ENCODE results near the gene CPZ. TPM values are rescaled to one million over a fixed set of nuclear protein-coding genes. Genes with fewer than 3 reads are reported as not detected.

The CPZ gene
- total and polyA plus RNA-seq, 2 experiments from 2014 or later: 24.6 to 37.3 TPM

- Mint-ChIP-seq H3K36me3 (ENCODE audit: low read depth) (peaks cover 8% of the 10 kb centered on the region; the same call in 2 of the 3 replicates), H3K9me3 (no peaks in the 10 kb centered on the region), H3K4me1 (no peaks in the 10 kb centered on the region), H3K27me3 (ENCODE audit: insufficient read depth, low read depth, poor library complexity) (peaks cover 11% of the 10 kb centered on the region), H3K27ac (no peak overlapping the region), H3K4me3 (no peak overlapping the region)
- no peaks in the 10 kb centered on the region for H4K20me1 ChIP-seq (replicated peaks; ENCODE audit: insufficient read depth)
- H3K27me3 ChIP-seq (ENCODE audit: insufficient read depth): no peaks in the 10 kb centered on the region
- H3K36me3 ChIP-seq (ENCODE audit: insufficient read depth): no peaks in the 10 kb centered on the region
- TF ChIP-seq ETS1 (IDR thresholded peaks at IDR 0.05) (no peak), ZNF462 (CRISPR knock-in tag; IDR thresholded peaks at IDR 0.05) (no peak), CTCF (conservative IDR thresholded peaks at IDR 0.05; ENCODE audit: low read depth in 2 of 2) (no peak), POLR2AphosphoS5 (IDR thresholded peaks at IDR 0.05; ENCODE audit: low read depth) (no peak), ZNF331 (CRISPR knock-in tag; IDR thresholded peaks at IDR 0.05; ENCODE audit: low read depth) (no peak), CREB1 (CRISPR knock-in tag; IDR thresholded peaks at IDR 0.05; ENCODE audit: low read depth) (no peak), EZH2phosphoT487 (IDR thresholded peaks at IDR 0.05; ENCODE audit: unreplicated experiment) (no peak), ZNF114 (CRISPR knock-in tag; IDR thresholded peaks at IDR 0.05) (no peak), NANOG (IDR thresholded peaks at IDR 0.05; ENCODE audit: borderline replicate concordance) (no peak), REST (IDR thresholded peaks at IDR 0.05; ENCODE audit: unreplicated experiment) (no peak), JUNB (IDR thresholded peaks at IDR 0.05; ENCODE audit: unreplicated experiment) (no peak), STAT1 (IDR thresholded peaks at IDR 0.05; ENCODE audit: unreplicated experiment) (no peak)
- no peaks in the 10 kb centered on the region for H3K4me1 ChIP-seq (ENCODE audit: insufficient read depth)
- H3K4me3 ChIP-seq: no peak overlapping the region
- no peaks in the 10 kb centered on the region for H3K79me2 ChIP-seq (replicated peaks; ENCODE audit: insufficient read depth)
- ATAC-seq: no peak
- DNase-seq (ENCODE audit: low spot score): no peak
- H3F3A ChIP-seq (replicated peaks; ENCODE audit: low read depth): no peaks in the 10 kb centered on the region
- H3K4me2 ChIP-seq: no peak overlapping the region
- no peak overlapping the region for H2AFZ ChIP-seq
- no peak overlapping the region for H3K27ac ChIP-seq (ENCODE audit: low read depth)
- no peaks in the 10 kb centered on the region for H3K9me2 ChIP-seq (ENCODE audit: insufficient read depth)
These were observed 24.3 kb downstream of the CPZ start for GRCh38 chr4:8616831-8617230.

All from GM23338 (cell line).